AG04449 (cell line): ENCODE data around the gene IL3.

ENCODE experiments used
- CTCF ChIA-PET: fragments of 350-600 bp; formaldehyde crosslinking; extraction: SDS; loops from one replicate; lab custom pipeline; 2021; ENCODE audit warnings: antibody characterized with exemption; lab: Yijun Ruan, JAX
- POLR2A ChIA-PET: fragments of 400-600, 350-600 bp; formaldehyde crosslinking; extraction: SDS; loops from one replicate; lab custom pipeline; 2020; ENCODE audit warnings: antibody characterized with exemption, inconsistent platforms; lab: Yijun Ruan, JAX
- DNase-seq: peaks from one replicate; pipeline ENCODE4 v3.0.0-alpha.2; 2010; ENCODE audit warnings: low read depth, low spot score
- H3K4me3 ChIP-seq: 2 replicates; pipeline ENCODE4 v1.5.1; 2011; ENCODE audit warnings: low read depth, mild to moderate bottlenecking, control low read depth, low read length
- CTCF ChIP-seq: IDR thresholded peaks from one replicate; pipeline ENCODE4 v1.5.1; 2011; ENCODE audit warnings: mild to moderate bottlenecking, moderate library complexity, low read length, control low read depth, inconsistent platforms; ENCODE audit not compliant: insufficient read depth; ENCODE audit errors: missing control alignments

IL3 gene

GRCh38 chr5:132095077-132095410 lies 34.6 kb downstream of the IL3 start:
- no peak for TF ChIP-seq CTCF
- no peak for DNase-seq
- no peak overlapping the region for H3K4me3 ChIP-seq
- ChIA-PET POLR2A (interaction anchor here (1.3 to 1.4 kb wide), 2 partner anchors 9 kb away, joined by 6 to 16 read pairs; no protein-coding TSS in a partner anchor), CTCF (interaction anchor here (1.1 kb wide), 2 partner anchors 39 to 143 kb away, joined by 3 to 4 read pairs; no protein-coding TSS in a partner anchor)

- ChIA-PET POLR2A (interaction anchor here (1.3 to 1.4 kb wide), 2 partner anchors 8 to 9 kb away, joined by 6 to 16 read pairs; no protein-coding TSS in a partner anchor), CTCF (interaction anchor here (1.1 kb wide), 2 partner anchors 39 to 142 kb away, joined by 3 to 4 read pairs; no protein-coding TSS in a partner anchor)
- DNase-seq = no peak
- TF ChIP-seq CTCF = no peak
- H3K4me3 ChIP-seq = no peak overlapping the region
These were observed 35.0 kb downstream of the IL3 start for GRCh38 chr5:132095424-132095972.

- POLR2A ChIA-PET = no interaction called here
- CTCF ChIA-PET = interaction anchor here (1.3 to 2.4 kb wide), 3 partner anchors 11 to 33 kb away, joined by 3 to 8 read pairs (median 5); no protein-coding TSS in a partner anchor
- no peak for TF ChIP-seq CTCF
- no peak overlapping the region for H3K4me3 ChIP-seq
- no peak for DNase-seq
These were observed 36.4 kb downstream of the IL3 start for GRCh38 chr5:132096904-132097303.

- TF ChIP-seq CTCF = no peak
- CTCF ChIA-PET = interaction anchor here (0.6 to 2.4 kb wide), 5 partner anchors 12 to 74 kb away, joined by 3 to 8 read pairs (median 4); no protein-coding TSS in a partner anchor
- peak; percentile 26 for DNase-seq
- POLR2A ChIA-PET = no interaction called here
- H3K4me3 ChIP-seq = no peak overlapping the region
These were observed 37.7 kb downstream of the IL3 start for GRCh38 chr5:132098151-132098594.

GRCh38 chr5:132098621-132099020 lies 38.2 kb downstream of the IL3 start:
- POLR2A ChIA-PET = no interaction called here
- H3K4me3 ChIP-seq = no peak overlapping the region
- TF ChIP-seq CTCF = no peak
- CTCF ChIA-PET = interaction anchor here (1.8 kb wide), 1 partner anchor 36 kb away, joined by 4 read pairs; no protein-coding TSS in a partner anchor
- DNase-seq = no peak

GRCh38 chr5:132099076-132099748 lies 38.8 kb downstream of the IL3 start:
- CTCF ChIA-PET = interaction anchor here (1.8 kb wide), 1 partner anchor 36 kb away, joined by 4 read pairs; no protein-coding TSS in a partner anchor

More at GRCh38 chr5:132099076-132099748, 38.8 kb downstream of the IL3 start:
- no peak overlapping the region for H3K4me3 ChIP-seq
- no peak for TF ChIP-seq CTCF
- no peak for DNase-seq
- POLR2A ChIA-PET = no interaction called here
